K562 (cell line): Measurements from ENCODE around the gene CCNDBP1. TPM values are rescaled to one million over a fixed set of nuclear protein-coding genes. Genes with fewer than 3 reads are reported as not detected.

ENCODE experiments used
- ATAC-seq: fragments of 200-7000 bp; cut with Tn5 transposase; 3 replicates; pipeline ENCODE4 v1.9.1; 2020; ENCODE audit warnings: moderate library complexity
- BruUV-seq: library from RNA; stranded (reverse); fragments of 400-500 nt; replicated peaks from 2 replicates; lab custom pipeline; 2021; lab: Mats Ljungman, UMichigan
- CTCF ChIA-PET: fragments of 300-600 bp; formaldehyde crosslinking; extraction: SDS; loops from one replicate; lab custom pipeline; 2021; ENCODE audit warnings: low intra/inter-chr PET ratio; lab: Yijun Ruan, JAX
- POLR2A ChIA-PET: fragments of 300-600, 350-650 bp; sonication (Branson Sonifier 250); formaldehyde crosslinking; extraction: SDS; loops from one replicate; lab custom pipeline; 2021; ENCODE audit warnings: antibody characterized with exemption, inconsistent platforms; lab: Yijun Ruan, JAX
- DNase-seq, 4 experiments: peaks; one replicate each; pipeline versions ENCODE4 v3.0.0 to v3.0.0-alpha.2; 2011 to 2018; ENCODE audit warnings: low spot score in 3 of 4, mixed read lengths in 3 of 4; ENCODE audit errors: extremely low read depth in 1 of 4
- FAIRE-seq: peaks from 2 replicates; lab custom pipeline; 2011; peaks lifted over from hg19 to GRCh38; lab: Jason Lieb, UNC
- H2AFZ ChIP-seq: 2 replicates; pipeline ENCODE4 v1.6.0; 2011; ENCODE audit warnings: low read depth, low read length, control low read depth, inconsistent platforms
- H3K27ac ChIP-seq: fragments of 200-600 bp; 3 replicates; pipeline ENCODE4 v1.8.0; 2011; ENCODE audit warnings: low read depth, mild to moderate bottlenecking, control low read depth, inconsistent platforms, low read length, moderate library complexity, mixed read lengths; ENCODE audit errors: extremely low read depth
- H3K27me3 ChIP-seq, 2 experiments: fragments of 300-600 bp in 1 of 2; 2 replicates in 1 of 2; 3 replicates in 1 of 2; pipeline versions ENCODE4 v1.6.0 to v1.8.0; 2011; ENCODE audit warnings: inconsistent platforms in 2 of 2, low read length in 2 of 2, mild to moderate bottlenecking in 1 of 2, mixed read lengths in 1 of 2, moderate library complexity in 1 of 2; ENCODE audit not compliant: control insufficient read depth in 2 of 2, insufficient read depth in 2 of 2
- H3K36me3 ChIP-seq: fragments of 300-600 bp; 3 replicates; pipeline ENCODE4 v1.8.0; 2011; ENCODE audit warnings: mild to moderate bottlenecking, low read length, inconsistent platforms; ENCODE audit not compliant: control insufficient read depth, insufficient read depth
- H3K4me1 ChIP-seq, 2 experiments: fragments of 200-600 bp in 1 of 2; replicated peaks in 1 of 2; 2 replicates in 1 of 2; 3 replicates in 1 of 2; pipeline versions ENCODE4 v1.5.1 to v1.8.0; 2011; ENCODE audit warnings: inconsistent platforms in 2 of 2, low read length in 2 of 2, mild to moderate bottlenecking in 1 of 2, mixed read lengths in 1 of 2, moderate library complexity in 1 of 2; ENCODE audit not compliant: control insufficient read depth in 2 of 2, insufficient read depth in 2 of 2
- H3K4me2 ChIP-seq: 2 replicates; pipeline ENCODE4 v1.6.1; 2011; ENCODE audit warnings: low read length, control low read depth, inconsistent platforms, mixed read lengths; ENCODE audit not compliant: insufficient read depth
- H3K4me3 ChIP-seq: fragments of 200-600 bp; sonication (generic), shearing (Covaris generic); 2 replicates; pipeline ENCODE4 v1.5.1; 2016; ENCODE audit warnings: control low read depth, inconsistent platforms
- H3K79me2 ChIP-seq: fragments of 200-600 bp; 3 replicates; pipeline ENCODE4 v1.8.0; 2011; ENCODE audit warnings: low read length, inconsistent platforms; ENCODE audit not compliant: control insufficient read depth, insufficient read depth
- H3K9ac ChIP-seq, 2 experiments: 2 replicates each; pipeline versions ENCODE4 v1.6.0 to v1.6.1; 2011; ENCODE audit warnings: low read depth in 2 of 2, low read length in 2 of 2, control low read depth in 1 of 2, inconsistent platforms in 1 of 2, mild to moderate bottlenecking in 1 of 2, mixed read lengths in 1 of 2; ENCODE audit not compliant: insufficient read depth in 1 of 2
- H3K9me1 ChIP-seq: one replicate; pipeline ENCODE4 v1.6.0; 2011; ENCODE audit warnings: inconsistent platforms, mild to moderate bottlenecking, low read length, moderate library complexity; ENCODE audit not compliant: control insufficient read depth, insufficient read depth
- H3K9me3 ChIP-seq: replicated peaks from 2 replicates; pipeline ENCODE4 v1.5.1; 2011; ENCODE audit warnings: low read depth, low read length, inconsistent platforms; ENCODE audit not compliant: control insufficient read depth, insufficient read depth
- H4K20me1 ChIP-seq: replicated peaks from 2 replicates; pipeline ENCODE4 v1.6.1; 2011; ENCODE audit warnings: low read length, inconsistent platforms, mixed read lengths; ENCODE audit not compliant: control insufficient read depth, insufficient read depth
- ATF6 ChIP-seq: sonication (generic); formaldehyde crosslinking; IDR thresholded peaks from 2 replicates; pipeline ENCODE4 v1.4.0; 2020; ENCODE audit warnings: mild to moderate bottlenecking, missing genetic modification reagents
- EWSR1 ChIP-seq: fragments of 450-650 bp; IDR thresholded peaks from 2 replicates; pipeline ENCODE4 v1.6.1; 2018; ENCODE audit warnings: borderline replicate concordance, mild to moderate bottlenecking, low read depth, moderate library complexity; ENCODE audit not compliant: partially characterized antibody
- JUND ChIP-seq, 2 experiments: IDR thresholded peaks; 2 replicates in 1 of 2; 3 replicates in 1 of 2; pipeline ENCODE4 v1.6.1; 2011; ENCODE audit warnings: borderline replicate concordance in 2 of 2, low read depth in 2 of 2, low read length in 2 of 2, improper control_type of control experiment in 1 of 2, missing biosample characterization in 1 of 2, missing genetic modification characterization in 1 of 2, missing genetic modification reagents in 1 of 2
- MCM2 ChIP-seq: fragments of 450-650 bp; IDR thresholded peaks from 2 replicates; pipeline ENCODE4 v1.6.1; 2017; ENCODE audit warnings: low read depth, mild to moderate bottlenecking
- MYBL2 ChIP-seq, 2 experiments: fragments of 450-650 bp in 1 of 2; sonication (generic) in 1 of 2; formaldehyde crosslinking in 1 of 2; IDR thresholded peaks; 2 replicates each; pipeline versions ENCODE4 v1.6.1 to v1.8.1; 2017 to 2022; ENCODE audit warnings: borderline replicate concordance in 1 of 2, inconsistent platforms in 1 of 2, low read depth in 1 of 2, mild to moderate bottlenecking in 1 of 2, missing genetic modification reagents in 1 of 2, moderate library complexity in 1 of 2
- PHB2 ChIP-seq: fragments of 450-650 bp; IDR thresholded peaks from 2 replicates; pipeline ENCODE4 v1.6.1; 2017; ENCODE audit warnings: low read depth
- POLR2G ChIP-seq: fragments of 200-400 bp; formaldehyde crosslinking; IDR thresholded peaks from 2 replicates; pipeline ENCODE4 v1.6.1; 2017; ENCODE audit warnings: low read depth, mild to moderate bottlenecking, antibody characterized with exemption, low read length, moderate library complexity
- RREB1 ChIP-seq: fragments of 250-450 bp; sonication (Bioruptor Pico); IDR thresholded peaks from 2 replicates; pipeline ENCODE4 v1.4.0; 2020
- TBP ChIP-seq: optimal IDR thresholded peaks from 2 replicates; pipeline ENCODE3; 2011; ENCODE audit warnings: low read depth, low read length, improper control_type of control experiment
- THAP7 ChIP-seq: fragments of 250-450 bp; sonication (Bioruptor Pico); IDR thresholded peaks from 2 replicates; pipeline ENCODE4 v1.5.0; 2021
- TRIM28 ChIP-seq: fragments of 450-650 bp; IDR thresholded peaks from 2 replicates; pipeline ENCODE4 v1.6.1; 2017
- ZEB2 ChIP-seq: fragments of 450-650 bp; IDR thresholded peaks from 2 replicates; pipeline ENCODE4 v1.6.1; 2016
- WGBS: fragments of 100-300 bp; shearing (Covaris generic); methylation state at CpG from one replicate; pipeline ENCODE4 v1.1.6; 2016; ENCODE audit warnings: low coverage, mixed read lengths; ENCODE audit not compliant: insufficient coverage; ENCODE audit errors: missing lambda C conversion rate; 5-methylcytosine and 5-hydroxymethylcytosine counted together
- in situ Hi-C: fragments of 300-500 bp; cut with MboI; formaldehyde crosslinking; loops from 4 replicates; pipeline ENCODE4 v1.15.0; 2018; ENCODE audit warnings: inconsistent platforms, mixed read lengths
- intact Hi-C: fragments of 100-400 bp; cut with micrococcal nuclease; formaldehyde crosslinking; loops from 2 replicates; pipeline ENCODE4 v1.14.2; 2022
- polyA plus RNA-seq, 8 experiments: library from polyadenylated mRNA; depleted of rRNA in 4 of 8; stranded (reverse) in 5 of 8; unstranded in 3 of 8; fragments of >200 nt; fragmentation: Nextera tagmentation in 2 of 8; fragmentation: Illumina TruSeq in 1 of 8; extraction: Ambion mirVana in 2 of 8; extraction: Trizol in 1 of 8; gene quantifications; 2 replicates each; pipeline versions ENCODE4 v1.2.1 to v1.2.3, GENCODE V29; 2011 to 2014; ENCODE audit warnings: inconsistent platforms in 1 of 8, missing spikeins in 1 of 8
- total RNA-seq, 7 experiments: library from RNA; depleted of rRNA in 6 of 7; stranded (reverse); fragments of >200 nt in 6 of 7; fragmentation: Illumina TruSeq in 2 of 7; extraction: Trizol in 2 of 7; gene quantifications; 2 replicates each; pipeline versions ENCODE4 v1.2.1 to v1.2.3, GENCODE V29; 2011 to 2021; ENCODE audit warnings: low replicate concordance in 1 of 7

CCNDBP1 gene
- total and polyA plus RNA-seq, 9 of the 15 experiments (the other 6 are each of a cell fraction or from before 2014, with no cell fraction given), result 37.0 to 111 (median 55.5) TPM

- TF ChIP-seq EWSR1, result no peak
Observed at GRCh38 chr15:43235536-43235935, 50.3 kb downstream of the CCNDBP1 start (continued).

GRCh38 chr15:43237842-43238470 lies 52.8 kb downstream of the CCNDBP1 start:
- Histone ChIP-seq H3K9me1 (no peaks in the 10 kb centered on the region), H2AFZ (0 out of 2 replicates have a peak overlapping the region, but pooled peaks have one; percentile 80), H3K27ac (no peak overlapping the region), H4K20me1 (no peaks in the 10 kb centered on the region), H3K4me3 (no peak overlapping the region), H3K9ac (no peak overlapping the region), H3K27me3 (no peaks in the 10 kb centered on the region), H3K36me3 (no peaks in the 10 kb centered on the region), H3K4me2 (no peak overlapping the region), H3K79me2 (no peaks in the 10 kb centered on the region), H3K9me3 (no peaks in the 10 kb centered on the region), H3K4me1 (peaks cover 12 to 17% of the 10 kb centered on the region in 2 experiments)
- ATAC-seq (no peak), DNase-seq (no peak), FAIRE-seq (no peak)
- WGBS, result 49% methylated on average over 9 of the region's 9 CpGs
- POLR2A ChIA-PET, result no interaction called here
- intact Hi-C loops (no loop called here), in situ Hi-C loops (no loop called here)
- CTCF ChIA-PET, result no interaction called here
- no TSS peak for BruUV-seq
- TF ChIP-seq PHB2 (no peak), TRIM28 (no peak), JUND (IDR thresholded peaks at IDR 0.05; ENCODE audit: borderline replicate concordance, low read depth, low read length) (no peak), JUND (tag; IDR thresholded peaks at IDR 0.05; ENCODE audit: borderline replicate concordance, low read depth, low read length) (no peak), ATF6 (no peak), POLR2G (no peak), THAP7 (CRISPR knock-in tag) (no peak), TBP (no peak), RREB1 (no peak), ZEB2 (no peak), MYBL2 (IDR thresholded peaks at IDR 0.05; ENCODE audit: low read depth) (no peak), MYBL2 (CRISPR knock-in tag; IDR thresholded peaks at IDR 0.05; ENCODE audit: borderline replicate concordance) (no peak), MCM2 (no peak)
